ENCODE measurements around the gene STAC3. TPM values are rescaled to one million over a fixed set of nuclear protein-coding genes. Genes with fewer than 3 reads are reported as not detected.

Gene STAC3
- polyA plus RNA-seq, 1 experiment: 0.48 TPM

GRCh38 chr12:57254506-57255280 lies 3.7 kb upstream of the STAC3 start:
- no peaks in the 10 kb centered on the region for H3K27me3 ChIP-seq (ENCODE audit: control insufficient read depth, insufficient read depth, low read length)
- POLR2A ChIA-PET: no interaction called here
- DNase-seq (ENCODE audit: low read depth): no peak
- TF ChIP-seq CTCF (IDR thresholded peaks at IDR 0.05; ENCODE audit: insufficient read depth, low read depth, low read length): no peak
- H3K4me3 ChIP-seq (ENCODE audit: low read depth, low read length): no peak overlapping the region
- CTCF ChIA-PET: interaction anchor here (0.6 to 7.5 kb wide), 4 partner anchors 10 to 199 kb away, joined by 3 to 74 read pairs (median 13); no protein-coding TSS in a partner anchor
- H3K36me3 ChIP-seq (ENCODE audit: control insufficient read depth, insufficient read depth, low read length): peaks cover 11% of the 10 kb centered on the region

- Histone ChIP-seq H3K27me3 (ENCODE audit: control insufficient read depth, insufficient read depth, low read length) (no peaks in the 10 kb centered on the region), H3K36me3 (ENCODE audit: control insufficient read depth, insufficient read depth, low read length) (no peaks in the 10 kb centered on the region; the same call in 1 of the 2 replicates), H3K4me3 (ENCODE audit: low read depth, low read length) (no peak overlapping the region)
- POLR2A ChIA-PET: interaction anchor here (0.6 kb wide), 1 partner anchor 206 kb away, joined by 3 read pairs; no protein-coding TSS in a partner anchor
- DNase-seq (ENCODE audit: low read depth): no peak
- TF ChIP-seq CTCF (IDR thresholded peaks at IDR 0.05; ENCODE audit: insufficient read depth, low read depth, low read length): no peak
- CTCF ChIA-PET: interaction anchor here (1.2 to 7.5 kb wide), 6 partner anchors 9 to 208 kb away, joined by 3 to 74 read pairs (median 8); no protein-coding TSS in a partner anchor
Observed at GRCh38 chr12:57250541-57250940, 446 bp downstream of the STAC3 start.

DNA sequence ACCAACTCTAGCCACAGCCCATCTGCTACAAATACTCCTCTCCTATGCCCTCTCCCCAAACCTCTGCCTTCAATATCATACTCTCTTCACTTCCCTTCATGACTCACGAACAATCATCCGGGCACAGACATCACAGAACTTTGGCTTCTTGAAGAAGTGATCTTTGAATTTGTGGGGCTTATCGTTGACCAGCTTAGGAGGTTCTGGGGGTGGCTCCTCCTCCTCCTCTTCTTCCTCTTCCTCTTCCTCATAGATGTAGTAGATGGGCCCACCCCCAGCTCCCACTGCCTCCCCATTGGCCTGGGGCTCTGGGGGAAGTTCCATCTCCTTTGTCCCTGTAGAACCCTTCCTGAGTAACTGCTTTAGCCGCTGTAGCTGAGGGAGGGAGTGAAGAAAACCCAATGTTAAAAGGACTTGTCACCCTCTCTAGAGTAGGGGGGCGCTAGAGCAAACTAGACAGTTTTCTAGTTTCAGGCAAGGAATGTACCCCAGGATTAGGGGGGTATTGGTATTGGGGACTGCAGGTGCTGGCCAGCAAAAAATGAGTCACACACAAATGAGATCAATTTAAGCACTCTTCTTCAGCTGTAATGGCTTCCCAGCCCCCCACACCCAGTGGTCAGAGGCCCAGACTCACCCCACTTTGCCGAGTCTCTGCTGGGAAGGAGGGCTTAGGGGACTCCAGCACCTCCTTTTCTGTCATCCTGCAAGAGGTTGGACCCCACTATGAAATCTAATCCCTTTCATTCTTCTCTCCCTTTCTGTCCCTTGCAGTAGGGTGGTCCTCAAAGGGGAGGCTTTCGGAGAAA lies 1.8 kb downstream of the STAC3 start:
- TF ChIP-seq CTCF (IDR thresholded peaks at IDR 0.05; ENCODE audit: insufficient read depth, low read depth, low read length): no peak
- ChIA-PET CTCF (interaction anchor here (1.0 to 14.1 kb wide), 7 partner anchors 7 to 161 kb away, joined by 3 to 334 read pairs (median 6); partner anchors contain the start of genes NXPH4 and STAT6), POLR2A (no interaction called here)
- no peak overlapping the region for H3K4me3 ChIP-seq (ENCODE audit: low read depth, low read length)
- H3K27me3 ChIP-seq (ENCODE audit: control insufficient read depth, insufficient read depth, low read length): no peaks in the 10 kb centered on the region
- no peak for DNase-seq (ENCODE audit: low read depth)
- H3K36me3 ChIP-seq (ENCODE audit: control insufficient read depth, insufficient read depth, low read length): no peaks in the 10 kb centered on the region

DNA sequence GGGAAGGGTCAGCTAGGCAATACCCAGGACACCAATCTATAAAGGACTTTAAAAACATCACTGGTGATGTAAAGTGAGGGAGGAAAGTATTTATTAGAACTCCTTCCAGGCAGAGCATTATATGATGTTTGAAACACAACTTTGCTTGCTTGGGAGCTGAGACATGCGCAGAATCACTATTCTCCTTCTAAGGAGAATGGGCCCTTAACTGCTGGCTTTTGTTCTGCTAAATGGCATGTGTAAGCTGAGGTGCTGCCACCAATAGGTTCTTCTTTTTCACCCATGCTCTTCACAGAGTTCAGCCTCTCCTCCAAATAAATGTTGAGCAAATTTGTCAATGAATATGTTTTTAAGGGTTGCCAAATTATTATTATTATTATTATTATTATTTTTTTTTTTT lies 3.9 kb downstream of the STAC3 start:
- no peaks in the 10 kb centered on the region for H3K36me3 ChIP-seq (ENCODE audit: control insufficient read depth, insufficient read depth, low read length)
- POLR2A ChIA-PET: no interaction called here
- CTCF ChIA-PET: interaction anchor here (0.7 to 14.1 kb wide), 2 partner anchors 9 to 34 kb away, joined by 3 to 334 read pairs; partner anchors contain the start of gene NXPH4
- H3K27me3 ChIP-seq (ENCODE audit: control insufficient read depth, insufficient read depth, low read length): no peaks in the 10 kb centered on the region
- H3K4me3 ChIP-seq (ENCODE audit: low read depth, low read length): no peak overlapping the region
- no peak for DNase-seq (ENCODE audit: low read depth)
- no peak for TF ChIP-seq CTCF (IDR thresholded peaks at IDR 0.05; ENCODE audit: insufficient read depth, low read depth, low read length)

DNA sequence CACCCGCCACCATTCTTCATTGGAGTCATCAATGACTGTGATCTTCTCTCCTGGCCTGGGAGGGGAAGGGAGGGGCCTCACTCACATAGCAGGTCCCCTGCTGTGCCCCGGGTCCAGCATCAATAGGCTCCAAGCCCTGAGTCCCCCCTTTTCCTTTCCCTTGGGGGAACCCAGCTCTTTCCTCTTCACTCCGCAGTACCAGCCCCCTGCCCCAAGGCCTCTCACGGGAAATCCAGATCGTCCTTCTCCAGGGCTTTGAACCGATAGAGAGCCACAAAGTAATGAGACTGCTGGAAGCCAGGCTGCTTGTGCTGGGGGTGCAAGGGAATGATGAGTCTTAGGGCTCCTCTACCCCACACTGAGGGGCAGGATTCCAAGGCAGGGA lies 6.7 kb downstream of the STAC3 start:
- no peak overlapping the region for H3K4me3 ChIP-seq (ENCODE audit: low read depth, low read length)
- no peaks in the 10 kb centered on the region; the same call in 1 of the 2 replicates for H3K27me3 ChIP-seq (ENCODE audit: control insufficient read depth, insufficient read depth, low read length)
- CTCF ChIA-PET: interaction anchor here (1.0 to 14.1 kb wide), 11 partner anchors 8 to 210 kb away, joined by 3 to 334 read pairs (median 19); partner anchors contain the start of genes INHBE, NXPH4, SHMT2 and STAC3
- no peaks in the 10 kb centered on the region for H3K36me3 ChIP-seq (ENCODE audit: control insufficient read depth, insufficient read depth, low read length)
- no peak for TF ChIP-seq CTCF (IDR thresholded peaks at IDR 0.05; ENCODE audit: insufficient read depth, low read depth, low read length)
- no peak for DNase-seq (ENCODE audit: low read depth)
- POLR2A ChIA-PET: no interaction called here
